Measurements from ENCODE around the gene SESN1.

GRCh38 chr6:109009236-109009961, 85.2 kb downstream of the SESN1 start:
- no peak for TF ChIP-seq SAFB (IDR thresholded peaks at IDR 0.05; ENCODE audit: borderline replicate concordance, low read depth, low read length)
- no peak for TF ChIP-seq HMG20B (CRISPR knock-in tag; IDR thresholded peaks at IDR 0.05)
- peak; percentile 86 for TF ChIP-seq ZFX (CRISPR knock-in tag; IDR thresholded peaks at IDR 0.05)
- no peak for TF ChIP-seq POLR2H (tag; IDR thresholded peaks at IDR 0.05; ENCODE audit: low read depth)
